ENCODE measurements around the gene MAGI2.

Gene MAGI2

DNA sequence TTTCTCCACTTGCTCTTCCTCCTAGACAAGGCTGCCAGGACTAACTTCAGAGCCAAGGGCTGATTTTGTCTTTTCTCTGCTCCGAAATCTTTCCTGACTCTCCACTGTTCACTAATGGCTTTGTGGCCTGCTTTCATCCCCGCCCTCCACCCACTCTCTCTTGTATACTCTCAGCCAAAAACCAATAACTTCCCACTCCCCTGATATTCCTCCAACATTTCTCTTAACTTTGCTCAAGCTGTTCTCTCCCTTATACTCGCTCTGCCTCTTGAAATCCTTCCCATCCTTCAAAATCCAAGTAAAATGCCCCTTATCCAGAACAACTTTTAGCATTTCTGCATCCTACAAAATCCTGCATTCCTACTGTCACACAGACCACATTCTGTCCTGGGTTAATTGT, 1440.1 kb downstream of the MAGI2 start:
- H3K9me3 ChIP-seq (ENCODE audit: insufficient read depth, low read length, severe bottlenecking) = no peaks in the 10 kb centered on the region
- H2AFZ ChIP-seq (ENCODE audit: low read depth, low read length) = no peak overlapping the region
- H3K4me1 ChIP-seq (ENCODE audit: insufficient read depth, low read length) = no peaks in the 10 kb centered on the region
- H3K79me2 ChIP-seq (ENCODE audit: insufficient read depth, low read length) = no peaks in the 10 kb centered on the region
- H3K36me3 ChIP-seq (ENCODE audit: insufficient read depth, low read length) = no peaks in the 10 kb centered on the region
- no peaks in the 10 kb centered on the region for H4K20me1 ChIP-seq (ENCODE audit: insufficient read depth, low read length)
- TF ChIP-seq, protein P1, sequence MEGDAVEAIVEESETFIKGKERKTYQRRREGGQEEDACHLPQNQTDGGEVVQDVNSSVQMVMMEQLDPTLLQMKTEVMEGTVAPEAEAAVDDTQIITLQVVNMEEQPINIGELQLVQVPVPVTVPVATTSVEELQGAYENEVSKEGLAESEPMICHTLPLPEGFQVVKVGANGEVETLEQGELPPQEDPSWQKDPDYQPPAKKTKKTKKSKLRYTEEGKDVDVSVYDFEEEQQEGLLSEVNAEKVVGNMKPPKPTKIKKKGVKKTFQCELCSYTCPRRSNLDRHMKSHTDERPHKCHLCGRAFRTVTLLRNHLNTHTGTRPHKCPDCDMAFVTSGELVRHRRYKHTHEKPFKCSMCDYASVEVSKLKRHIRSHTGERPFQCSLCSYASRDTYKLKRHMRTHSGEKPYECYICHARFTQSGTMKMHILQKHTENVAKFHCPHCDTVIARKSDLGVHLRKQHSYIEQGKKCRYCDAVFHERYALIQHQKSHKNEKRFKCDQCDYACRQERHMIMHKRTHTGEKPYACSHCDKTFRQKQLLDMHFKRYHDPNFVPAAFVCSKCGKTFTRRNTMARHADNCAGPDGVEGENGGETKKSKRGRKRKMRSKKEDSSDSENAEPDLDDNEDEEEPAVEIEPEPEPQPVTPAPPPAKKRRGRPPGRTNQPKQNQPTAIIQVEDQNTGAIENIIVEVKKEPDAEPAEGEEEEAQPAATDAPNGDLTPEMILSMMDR (IDR thresholded peaks at IDR 0.05; ENCODE audit: borderline replicate concordance, extremely low read depth, low read length, poor library complexity, severe bottlenecking) = no peak
- TF ChIP-seq EZH2 (IDR thresholded peaks at IDR 0.05; ENCODE audit: borderline replicate concordance, low read depth, low read length, severe bottlenecking) = no peak
- no peak overlapping the region for H3K27ac ChIP-seq (ENCODE audit: low read length)
- no peak overlapping the region for H3K9ac ChIP-seq (ENCODE audit: low read depth, low read length)
- H3K27me3 ChIP-seq (ENCODE audit: insufficient read depth, low read length, poor library complexity) = no peaks in the 10 kb centered on the region
- no peak for DNase-seq
- ATAC-seq (ENCODE audit: insufficient read depth, low read depth) = no peak
- H3K4me2 ChIP-seq (ENCODE audit: insufficient read depth, low read length) = no peak overlapping the region
- H3K4me3 ChIP-seq (ENCODE audit: low read depth in 1 of 2, low read length in 2 of 2) = no peak overlapping the region

DNA sequence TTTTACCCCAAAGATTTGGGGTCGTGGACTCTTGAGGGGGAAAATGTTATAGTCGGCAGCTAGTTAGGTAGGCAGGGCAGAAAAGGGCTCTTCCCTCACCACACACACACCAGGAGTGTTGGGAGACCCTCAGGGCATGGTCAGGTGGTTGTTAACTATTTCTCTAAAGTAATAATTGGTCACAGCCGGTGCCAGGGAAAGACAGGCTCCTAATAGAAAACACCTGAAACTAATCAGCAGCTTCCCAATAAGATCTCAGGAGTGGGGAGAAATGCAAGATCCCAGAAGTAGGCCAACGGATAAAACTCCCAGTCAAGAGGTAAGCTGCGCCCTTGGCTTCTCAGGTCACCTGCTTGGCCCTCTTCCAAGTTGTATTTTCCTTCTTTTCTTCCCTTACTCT, 1441.8 kb downstream of the MAGI2 start:
- TF ChIP-seq EZH2 (IDR thresholded peaks at IDR 0.05; ENCODE audit: borderline replicate concordance, low read depth, low read length, severe bottlenecking) = no peak
- TF ChIP-seq, protein P1 (IDR thresholded peaks at IDR 0.05; ENCODE audit: borderline replicate concordance, extremely low read depth, low read length, poor library complexity, severe bottlenecking) = no peak
- Histone ChIP-seq H3K9ac (ENCODE audit: low read depth, low read length) (no peak overlapping the region), H3K4me2 (ENCODE audit: insufficient read depth, low read length) (no peak overlapping the region), H3K9me3 (ENCODE audit: insufficient read depth, low read length, severe bottlenecking) (no peaks in the 10 kb centered on the region), H2AFZ (ENCODE audit: low read depth, low read length) (no peak overlapping the region), H3K79me2 (ENCODE audit: insufficient read depth, low read length) (no peaks in the 10 kb centered on the region), H4K20me1 (ENCODE audit: insufficient read depth, low read length) (no peaks in the 10 kb centered on the region), H3K4me3 (ENCODE audit: low read depth in 1 of 2, low read length in 2 of 2) (no peak overlapping the region), H3K27ac (ENCODE audit: low read length) (no peak overlapping the region), H3K36me3 (ENCODE audit: insufficient read depth, low read length) (no peaks in the 10 kb centered on the region), H3K27me3 (ENCODE audit: insufficient read depth, low read length, poor library complexity) (no peaks in the 10 kb centered on the region), H3K4me1 (ENCODE audit: insufficient read depth, low read length) (no peaks in the 10 kb centered on the region)
- DNase-seq (no peak), ATAC-seq (ENCODE audit: insufficient read depth, low read depth) (no peak)

DNA sequence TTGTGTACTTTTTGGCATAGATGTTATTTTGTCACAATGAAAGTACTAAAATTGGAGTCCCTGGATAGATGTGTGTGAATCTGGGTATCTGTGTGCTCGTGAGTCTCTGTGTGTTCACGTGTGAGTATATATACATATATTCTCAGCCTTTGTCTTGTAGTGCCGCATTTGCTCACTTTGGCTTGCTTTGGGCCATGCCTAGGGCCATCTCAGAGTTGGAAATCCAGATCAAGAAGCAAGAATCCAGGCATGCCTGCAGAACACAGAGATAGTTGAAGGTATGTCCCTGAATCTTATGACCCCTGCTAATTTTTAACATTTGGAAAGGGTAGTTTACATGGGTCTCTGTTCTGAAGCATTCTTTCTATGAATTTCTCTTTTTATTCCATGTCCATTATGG, 1446.2 kb downstream of the MAGI2 start:
- Histone ChIP-seq H2AFZ (ENCODE audit: low read depth, low read length) (no peak overlapping the region), H3K4me2 (ENCODE audit: insufficient read depth, low read length) (no peak overlapping the region), H3K27me3 (ENCODE audit: insufficient read depth, low read length, poor library complexity) (no peaks in the 10 kb centered on the region), H3K27ac (ENCODE audit: low read length) (no peak overlapping the region), H3K4me3 (ENCODE audit: low read depth in 1 of 2, low read length in 2 of 2) (no peak overlapping the region), H4K20me1 (ENCODE audit: insufficient read depth, low read length) (no peaks in the 10 kb centered on the region), H3K9me3 (ENCODE audit: insufficient read depth, low read length, severe bottlenecking) (no peaks in the 10 kb centered on the region), H3K36me3 (ENCODE audit: insufficient read depth, low read length) (no peaks in the 10 kb centered on the region), H3K79me2 (ENCODE audit: insufficient read depth, low read length) (no peaks in the 10 kb centered on the region), H3K4me1 (ENCODE audit: insufficient read depth, low read length) (no peaks in the 10 kb centered on the region), H3K9ac (ENCODE audit: low read depth, low read length) (no peak overlapping the region)
- TF ChIP-seq, protein P1 (IDR thresholded peaks at IDR 0.05; ENCODE audit: borderline replicate concordance, extremely low read depth, low read length, poor library complexity, severe bottlenecking) = no peak
- no peak for TF ChIP-seq EZH2 (IDR thresholded peaks at IDR 0.05; ENCODE audit: borderline replicate concordance, low read depth, low read length, severe bottlenecking)
- DNase-seq (no peak), ATAC-seq (ENCODE audit: insufficient read depth, low read depth) (no peak)

All from DND-41 (cell line).